ENCODE measurements around the gene ZBTB48.
"Not testable (repeated sequence)": the region's sequence is repeated elsewhere in the genome, so short reads cannot be mapped to it uniquely, and the experiment has no call there.

Gene ZBTB48

GRCh38 chr1:6579374-6580118 is at the start of gene ZBTB48:
Gene ZBTB48, plus strand, starts transcription at chr1:6579994. Its CDS starts 616 bp downstream, at chr1:6580610.
- DNase-seq (ENCODE audit: low read depth): peak; percentile 91

GRCh38 chr1:6530504-6531160 is 49.2 kb upstream of the ZBTB48 start:
- no peak for DNase-seq (ENCODE audit: low read depth)

GRCh38 chr1:6531996-6532395 is 47.8 kb upstream of the ZBTB48 start:
- DNase-seq (ENCODE audit: low read depth): no peak

GRCh38 chr1:6534248-6534822 is 45.5 kb upstream of the ZBTB48 start:
- no peak for DNase-seq (ENCODE audit: low read depth)

GRCh38 chr1:6535214-6535613 is 44.6 kb upstream of the ZBTB48 start:
- DNase-seq (ENCODE audit: low read depth): no peak

GRCh38 chr1:6536291-6536690 is 43.5 kb upstream of the ZBTB48 start:
- no peak for DNase-seq (ENCODE audit: low read depth)

- DNase-seq (ENCODE audit: low read depth): no peak
These were observed 40.8 kb upstream of the ZBTB48 start for GRCh38 chr1:6538956-6539355.

- DNase-seq (ENCODE audit: low read depth): no peak
These were observed 35.0 kb upstream of the ZBTB48 start for GRCh38 chr1:6544831-6545230.

- no peak for DNase-seq (ENCODE audit: low read depth)
These were observed 34.3 kb upstream of the ZBTB48 start for GRCh38 chr1:6545276-6546112.

GRCh38 chr1:6546326-6546725 is 33.5 kb upstream of the ZBTB48 start:
- no peak for DNase-seq (ENCODE audit: low read depth)

- DNase-seq (ENCODE audit: low read depth): no peak
These were observed 32.5 kb upstream of the ZBTB48 start for GRCh38 chr1:6547301-6547700.

GRCh38 chr1:6554031-6554906 is 25.5 kb upstream of the ZBTB48 start, which contains the start of gene NOL9:
Gene NOL9, minus strand, starts transcription at chr1:6554513. Its CDS starts 11 bp downstream, at chr1:6554502.
- peak; percentile 75 for DNase-seq (ENCODE audit: low read depth)

GRCh38 chr1:6554907-6555778 is 24.7 kb upstream of the ZBTB48 start, which contains the start of gene TAS1R1:
Gene TAS1R1, plus strand, starts transcription at chr1:6555307. Its CDS starts 67 bp downstream, at chr1:6555374.
- DNase-seq (ENCODE audit: low read depth): no peak

GRCh38 chr1:6557597-6557996 is 22.2 kb upstream of the ZBTB48 start:
- DNase-seq (ENCODE audit: low read depth): no peak

- DNase-seq (ENCODE audit: low read depth): not testable (repeated sequence)
These were observed 20.6 kb upstream of the ZBTB48 start for GRCh38 chr1:6559161-6559560.

GRCh38 chr1:6560267-6560666 is 19.5 kb upstream of the ZBTB48 start:
- DNase-seq (ENCODE audit: low read depth): no peak

GRCh38 chr1:6569033-6569432 is 10.8 kb upstream of the ZBTB48 start:
- DNase-seq (ENCODE audit: low read depth): no peak

- DNase-seq (ENCODE audit: low read depth): no peak
These were observed 9.7 kb upstream of the ZBTB48 start for GRCh38 chr1:6570100-6570499.

- DNase-seq (ENCODE audit: low read depth): no peak
These were observed 8.8 kb upstream of the ZBTB48 start for GRCh38 chr1:6570987-6571386.

All from HS-27A (cell line).